HG03565 (cell line): Measurements from ENCODE around the gene INPP5A.

Source experiments
- ATAC-seq: cut with Tn5 transposase; IDR thresholded peaks from one replicate; pipeline ENCODE4 v1.9.1; 2021; ENCODE audit warnings: mild to moderate bottlenecking, moderate library complexity; ENCODE audit not compliant: unreplicated experiment

Gene INPP5A

GRCh38 chr10:132608511-132609195 lies 71.1 kb downstream of the INPP5A start:
- no peak for ATAC-seq

GRCh38 chr10:132609211-132609610 lies 71.6 kb downstream of the INPP5A start:
- ATAC-seq: no peak

- no peak for ATAC-seq
Measured at GRCh38 chr10:132610071-132610701, 72.6 kb downstream of the INPP5A start.

GRCh38 chr10:132611026-132611910 lies 73.7 kb downstream of the INPP5A start:
- ATAC-seq: no peak

- ATAC-seq: no peak
Measured at GRCh38 chr10:132611986-132612385, 74.4 kb downstream of the INPP5A start.

- ATAC-seq: no peak
Measured at GRCh38 chr10:132612571-132613504, 75.3 kb downstream of the INPP5A start.

- ATAC-seq: no peak
Measured at GRCh38 chr10:132613566-132614348, 76.2 kb downstream of the INPP5A start.

- no peak for ATAC-seq
Measured at GRCh38 chr10:132614431-132615340, 77.1 kb downstream of the INPP5A start.

- ATAC-seq: no peak
Measured at GRCh38 chr10:132615341-132616169, 78.0 kb downstream of the INPP5A start.

- no peak for ATAC-seq
Measured at GRCh38 chr10:132616170-132616995, 78.8 kb downstream of the INPP5A start.

GRCh38 chr10:132616996-132617736 lies 79.6 kb downstream of the INPP5A start:
- no peak for ATAC-seq

- no peak for ATAC-seq
Measured at GRCh38 chr10:132617737-132618052, 80.1 kb downstream of the INPP5A start.

- no peak for ATAC-seq
Measured at GRCh38 chr10:132618158-132618919, 80.8 kb downstream of the INPP5A start.

GRCh38 chr10:132619927-132620326 lies 82.3 kb downstream of the INPP5A start:
- ATAC-seq: no peak

- no peak for ATAC-seq
Measured at GRCh38 chr10:132624061-132624846, 86.7 kb downstream of the INPP5A start.
